ENCODE measurements around the gene LONP2. TPM values are rescaled to one million over a fixed set of nuclear protein-coding genes. Genes with fewer than 3 reads are reported as not detected.

Gene LONP2
- total and polyA plus RNA-seq, 9 of the 15 experiments (the other 6 are each of a cell fraction or from before 2014, with no cell fraction given) = 8.1 to 41.2 (median 25.6) TPM

- Histone ChIP-seq H3K4me1 (replicated peaks in 1 of 2; ENCODE audit: control insufficient read depth in 2 of 2, insufficient read depth in 2 of 2, low read length in 2 of 2) (peaks cover 0 to 3% of the 10 kb centered on the region in 2 experiments; a peak in 1 of 5 replicates), H3K4me3 (no peak overlapping the region), H2AFZ (ENCODE audit: low read depth, low read length) (no peak overlapping the region), H3K9ac (ENCODE audit: insufficient read depth in 1 of 2, low read depth in 2 of 2, low read length in 2 of 2) (no peak overlapping the region), H3K36me3 (ENCODE audit: control insufficient read depth, insufficient read depth, low read length) (peaks cover 57% of the 10 kb centered on the region), H3K4me2 (ENCODE audit: insufficient read depth, low read length) (no peak overlapping the region), H4K20me1 (replicated peaks; ENCODE audit: control insufficient read depth, insufficient read depth, low read length) (no peaks in the 10 kb centered on the region), H3K9me1 (ENCODE audit: control insufficient read depth, insufficient read depth, low read length) (no peaks in the 10 kb centered on the region), H3K79me2 (ENCODE audit: control insufficient read depth, insufficient read depth, low read length) (no peaks in the 10 kb centered on the region), H3K27me3 (ENCODE audit: control insufficient read depth in 2 of 2, insufficient read depth in 2 of 2, low read length in 2 of 2) (no peaks in the 10 kb centered on the region), H3K9me3 (replicated peaks; ENCODE audit: control insufficient read depth, insufficient read depth, low read depth, low read length) (no peaks in the 10 kb centered on the region), H3K27ac (ENCODE audit: extremely low read depth, low read depth, low read length) (no peak overlapping the region)
- FAIRE-seq = no peak
- no peak for DNase-seq (ENCODE audit: extremely low read depth in 1 of 4, low spot score in 3 of 4)
- BruUV-seq (replicated peaks) = no TSS peak
- 95% methylated on average over 2 of the region's 2 CpGs for WGBS (ENCODE audit: insufficient coverage, low coverage, missing lambda C conversion rate)
- intact Hi-C loops (cut with micrococcal nuclease) = no loop called here
- ChIA-PET CTCF (ENCODE audit: low intra/inter-chr PET ratio) (no interaction called here), POLR2A (no interaction called here)
- no peak for TF ChIP-seq RFX7 (CRISPR knock-in tag; IDR thresholded peaks at IDR 0.05)
- no peak for TF ChIP-seq ZNF780A (CRISPR knock-in tag; IDR thresholded peaks at IDR 0.05)
- TF ChIP-seq CREB5 (CRISPR knock-in tag; IDR thresholded peaks at IDR 0.05) = no peak
- TF ChIP-seq NRF1 (conservative IDR thresholded peaks at IDR 0.05 in 1 of 2, IDR thresholded peaks at IDR 0.05 in 1 of 2) = no peak
- no peak for TF ChIP-seq ZNF143 (CRISPR knock-in tag; IDR thresholded peaks at IDR 0.05)
- ATAC-seq = no peak
- in situ Hi-C loops (cut with MboI) = no loop called here
Measured at GRCh38 chr16:48342591-48342990, 98.5 kb downstream of the LONP2 start.
